OCI-LY1 (cell line): Measurements from ENCODE around the gene SF3B2.

ENCODE experiments used
- EZH2 ChIP-seq: fragments of 200-600 bp; sonication (generic), shearing (Covaris generic); IDR thresholded peaks from 2 replicates; pipeline ENCODE4 v1.8.0; 2017; ENCODE audit warnings: borderline replicate concordance, mixed run types, mild to moderate bottlenecking, antibody characterized with exemption, low read length, moderate library complexity, mixed read lengths
- TF ChIP-seq, protein P1 (sequence below): fragments of 200-600 bp; sonication (generic), shearing (Covaris generic); IDR thresholded peaks from 2 replicates; pipeline ENCODE4 v1.5.1; 2017; ENCODE audit warnings: mild to moderate bottlenecking, antibody characterized with exemption, low read length, moderate library complexity, mixed read lengths

DNA sequence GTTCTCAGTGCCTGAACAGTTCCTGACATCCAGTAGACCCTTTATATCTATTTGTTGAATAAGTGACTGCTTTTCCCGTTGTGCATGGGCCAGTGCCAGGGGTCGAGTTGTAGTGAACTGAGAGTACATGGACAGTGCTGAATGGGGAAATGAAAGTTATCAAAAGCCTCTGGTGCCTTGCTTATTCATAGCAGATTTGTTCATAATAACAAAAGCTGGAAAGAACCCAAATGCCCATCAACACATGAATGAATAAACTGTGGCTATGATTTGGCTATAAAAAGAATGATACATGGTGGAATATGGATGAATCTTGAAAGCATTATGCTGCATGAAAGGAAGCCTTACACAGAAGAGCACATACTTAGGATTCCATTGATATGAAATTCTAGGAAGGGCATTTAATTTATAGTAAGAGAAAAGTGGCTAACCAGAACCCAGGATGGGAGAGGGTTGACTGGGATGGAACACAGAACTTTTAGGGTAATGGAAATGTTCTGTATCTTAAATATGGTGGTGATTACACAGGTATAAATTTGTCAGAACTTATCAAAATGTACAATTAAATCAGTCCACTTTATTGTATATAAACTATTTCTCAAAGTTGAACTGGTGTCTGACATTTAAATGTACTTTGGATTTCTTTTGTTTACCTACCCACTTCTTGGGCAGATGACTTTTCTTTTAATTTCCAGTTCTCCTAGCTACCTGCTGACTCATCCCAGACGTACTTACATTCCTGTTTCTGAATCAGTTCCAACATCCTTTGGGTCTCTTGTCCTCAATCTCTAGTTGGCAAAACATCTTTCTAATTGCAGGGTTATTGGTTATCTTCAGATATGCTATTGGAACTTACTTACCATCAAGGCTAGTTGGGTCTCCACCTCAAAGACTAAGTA, 60.7 kb downstream of the SF3B2 start:
- TF ChIP-seq, protein P1, sequence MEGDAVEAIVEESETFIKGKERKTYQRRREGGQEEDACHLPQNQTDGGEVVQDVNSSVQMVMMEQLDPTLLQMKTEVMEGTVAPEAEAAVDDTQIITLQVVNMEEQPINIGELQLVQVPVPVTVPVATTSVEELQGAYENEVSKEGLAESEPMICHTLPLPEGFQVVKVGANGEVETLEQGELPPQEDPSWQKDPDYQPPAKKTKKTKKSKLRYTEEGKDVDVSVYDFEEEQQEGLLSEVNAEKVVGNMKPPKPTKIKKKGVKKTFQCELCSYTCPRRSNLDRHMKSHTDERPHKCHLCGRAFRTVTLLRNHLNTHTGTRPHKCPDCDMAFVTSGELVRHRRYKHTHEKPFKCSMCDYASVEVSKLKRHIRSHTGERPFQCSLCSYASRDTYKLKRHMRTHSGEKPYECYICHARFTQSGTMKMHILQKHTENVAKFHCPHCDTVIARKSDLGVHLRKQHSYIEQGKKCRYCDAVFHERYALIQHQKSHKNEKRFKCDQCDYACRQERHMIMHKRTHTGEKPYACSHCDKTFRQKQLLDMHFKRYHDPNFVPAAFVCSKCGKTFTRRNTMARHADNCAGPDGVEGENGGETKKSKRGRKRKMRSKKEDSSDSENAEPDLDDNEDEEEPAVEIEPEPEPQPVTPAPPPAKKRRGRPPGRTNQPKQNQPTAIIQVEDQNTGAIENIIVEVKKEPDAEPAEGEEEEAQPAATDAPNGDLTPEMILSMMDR: no peak
- no peak for TF ChIP-seq EZH2
